Fibroblast of lung (primary cell): ENCODE data around the gene THEM4.

Experiments used
- CTCF ChIP-seq, 2 donors: IDR thresholded peaks in 1 of 2; conservative IDR thresholded peaks in 1 of 2; 1 replicate in 1 of 2; 2 replicates in 1 of 2; pipeline ENCODE4 v1.5.1; 2011 to 2012; ENCODE audit warnings: low read length in 2 of 2, control low read depth in 1 of 2, inconsistent platforms in 1 of 2, low read depth in 1 of 2, mild to moderate bottlenecking in 1 of 2
- EZH2 ChIP-seq: IDR thresholded peaks from 2 replicates; pipeline ENCODE4 v1.5.1; 2012; ENCODE audit warnings: low read length, control low read depth, mild to moderate bottlenecking; ENCODE audit errors: missing control alignments

DNA sequence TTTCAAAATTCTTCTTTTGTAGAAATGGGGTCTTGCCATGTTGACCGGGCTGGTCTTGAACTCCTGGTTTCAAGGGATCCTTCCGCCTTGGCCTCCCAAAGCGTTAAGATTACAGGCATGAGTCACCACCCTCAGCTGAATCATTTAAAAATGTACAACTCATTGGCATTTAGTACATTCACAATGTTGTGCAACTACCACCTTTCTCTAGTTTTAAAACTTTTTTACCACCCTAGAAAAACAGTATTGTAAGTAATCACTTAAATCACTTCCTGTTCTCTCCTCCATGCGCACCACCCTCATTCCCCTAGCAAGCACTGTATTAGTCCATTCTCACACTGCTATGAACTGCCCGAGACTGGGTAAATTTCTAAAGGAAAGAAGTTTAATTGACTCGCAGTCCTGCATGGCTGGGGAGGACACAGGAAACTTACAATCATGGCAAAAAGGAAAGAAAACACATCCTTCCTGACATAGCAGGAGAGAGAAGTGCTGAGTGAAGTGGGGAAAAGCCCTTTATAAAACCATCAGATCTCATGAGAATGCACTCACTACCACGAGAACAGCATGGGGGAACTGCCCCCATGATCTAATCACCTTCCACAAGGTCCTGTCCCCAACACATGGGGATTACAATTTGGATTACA lies 41.4 kb downstream of the THEM4 start:
- TF ChIP-seq EZH2 = no peak
- TF ChIP-seq CTCF (conservative IDR thresholded peaks at IDR 0.05 in 1 of 2, IDR thresholded peaks at IDR 0.05 in 1 of 2; ENCODE audit: low read depth in 1 of 2, low read length in 2 of 2) = no peak
